ENCODE results near the gene AGPAT2.
A peak's percentile ranks its signal among the peaks of the same experiment; 100 is the strongest.
"Not testable (repeated sequence)": the region's sequence is repeated elsewhere in the genome, so short reads cannot be mapped to it uniquely, and the experiment has no call there.

The AGPAT2 gene

DNA sequence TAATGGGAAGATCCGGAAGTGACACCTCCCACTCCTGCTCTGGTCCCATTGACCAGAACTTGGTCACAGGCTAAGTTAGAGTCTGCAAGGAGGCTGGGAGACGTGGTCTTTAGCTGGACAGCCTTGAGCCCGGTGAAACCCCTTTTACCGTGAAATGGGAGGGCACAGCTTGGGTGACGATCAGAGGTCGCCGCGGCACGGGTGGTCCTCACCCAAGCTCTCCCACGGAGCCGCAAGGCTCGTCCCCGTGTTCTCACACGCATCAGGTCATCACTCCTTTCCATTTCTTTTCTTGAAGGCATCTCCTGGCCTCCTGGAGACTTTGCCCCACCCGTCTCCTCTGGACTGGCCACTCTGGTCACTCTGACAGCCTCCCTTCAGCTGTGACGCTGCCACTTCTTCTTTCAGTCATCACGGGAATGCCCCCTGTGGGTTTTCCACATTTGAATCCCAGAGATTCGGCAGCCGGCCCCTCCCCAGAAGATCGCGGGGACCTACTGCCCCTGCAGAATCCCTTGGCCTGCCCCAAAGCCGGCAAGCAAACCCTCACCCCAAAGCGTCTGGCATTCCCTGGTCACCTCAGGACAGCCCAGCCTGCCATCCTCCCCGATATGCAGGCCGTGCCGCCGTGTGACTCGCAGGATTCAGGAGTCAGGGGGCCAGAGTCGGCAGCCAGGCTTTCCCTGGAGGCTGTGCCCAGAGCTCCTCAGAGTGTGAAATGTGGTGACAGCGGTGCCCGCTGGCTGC, 43.5 kb downstream of the AGPAT2 start:
- DNase-seq, result no peak

DNA sequence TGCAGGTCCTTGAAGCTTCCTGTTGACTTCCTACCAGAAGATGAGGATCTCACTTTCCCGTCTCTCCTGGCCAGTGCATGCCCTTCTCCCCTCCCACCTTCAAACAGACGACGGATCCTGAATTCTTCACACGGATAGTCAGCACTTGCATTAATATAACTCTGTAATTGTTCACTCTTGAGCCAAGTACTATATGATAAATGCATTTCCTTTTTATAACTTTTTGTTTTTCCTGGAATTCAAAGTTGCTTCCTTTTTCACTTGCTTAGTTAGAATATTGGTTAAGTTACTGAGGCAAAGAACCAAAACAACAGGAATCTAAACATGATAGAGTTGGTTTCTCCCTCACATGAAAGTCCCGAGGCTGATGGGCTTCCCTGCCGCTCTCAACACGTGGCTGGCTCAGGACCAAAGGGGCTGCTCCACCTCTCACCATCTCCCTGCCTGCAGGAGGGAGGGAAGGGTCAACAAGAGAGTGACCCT, 44.8 kb downstream of the AGPAT2 start:
- DNase-seq, result no peak

DNA sequence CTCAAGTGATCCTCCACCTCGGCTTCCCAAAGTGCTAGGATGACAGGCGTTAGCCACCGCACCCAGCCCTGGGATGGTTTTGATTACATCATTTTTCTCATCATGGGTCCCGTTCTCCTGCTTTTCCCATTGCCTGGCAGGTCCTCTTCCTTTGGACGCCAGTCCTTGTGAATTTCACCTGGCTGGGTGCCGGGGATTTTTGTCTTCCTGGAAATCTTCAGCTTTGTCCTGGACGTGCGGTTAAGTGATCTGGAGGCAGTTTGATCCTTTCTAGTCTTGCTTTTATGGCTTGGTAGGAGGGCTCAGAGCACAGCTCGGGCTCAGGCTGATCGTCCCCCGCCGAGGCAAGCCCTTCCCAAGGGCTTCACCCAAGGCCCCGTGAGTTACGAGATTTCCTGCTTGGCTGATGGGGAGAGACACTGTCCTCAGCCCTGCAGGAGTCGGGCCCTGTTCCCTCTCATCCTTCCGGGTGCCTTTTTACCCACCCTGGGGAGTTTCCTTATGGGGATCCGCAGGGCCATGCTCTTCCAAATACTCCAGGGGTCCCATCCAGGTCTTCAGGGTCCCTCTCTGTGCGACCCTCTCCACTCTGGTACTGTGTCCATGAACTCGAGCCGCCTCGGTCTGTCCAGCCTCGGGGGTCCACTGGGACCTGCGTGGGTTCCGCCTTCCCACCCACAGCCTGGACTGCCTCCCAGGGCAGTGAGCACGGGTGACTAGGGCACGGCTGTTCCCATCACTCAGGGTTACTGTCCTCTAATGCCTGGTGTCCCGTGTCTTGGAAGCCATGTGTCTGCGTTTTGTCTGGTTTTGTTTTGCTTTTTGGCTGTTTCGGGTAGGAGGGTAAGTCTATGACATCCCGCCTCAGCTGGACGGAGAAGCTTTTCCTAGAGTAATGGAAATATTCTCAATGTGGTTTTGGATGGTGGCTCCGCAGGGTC, 46.8 kb downstream of the AGPAT2 start:
- DNase-seq, result no peak

DNA sequence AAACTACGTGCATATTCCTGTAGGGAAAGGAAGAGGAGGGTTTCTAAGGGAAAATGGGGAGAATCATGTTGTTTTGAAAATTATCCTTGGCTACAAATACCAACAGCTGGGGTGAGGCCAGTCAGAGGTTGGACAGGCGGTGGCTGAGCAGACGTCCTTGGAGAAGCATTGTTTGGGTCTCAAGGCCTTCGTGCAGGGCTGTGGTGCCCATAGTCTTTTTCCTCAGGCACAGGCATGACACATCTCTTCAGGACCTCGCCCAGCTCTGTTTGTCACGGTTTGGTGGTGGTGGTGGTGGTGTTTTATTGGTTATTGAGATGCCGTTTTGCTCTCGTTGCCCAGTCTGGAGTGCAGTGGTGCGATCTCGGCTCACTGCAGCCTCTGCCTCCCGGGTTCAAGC, 52.4 kb downstream of the AGPAT2 start:
- no peak for DNase-seq

DNA sequence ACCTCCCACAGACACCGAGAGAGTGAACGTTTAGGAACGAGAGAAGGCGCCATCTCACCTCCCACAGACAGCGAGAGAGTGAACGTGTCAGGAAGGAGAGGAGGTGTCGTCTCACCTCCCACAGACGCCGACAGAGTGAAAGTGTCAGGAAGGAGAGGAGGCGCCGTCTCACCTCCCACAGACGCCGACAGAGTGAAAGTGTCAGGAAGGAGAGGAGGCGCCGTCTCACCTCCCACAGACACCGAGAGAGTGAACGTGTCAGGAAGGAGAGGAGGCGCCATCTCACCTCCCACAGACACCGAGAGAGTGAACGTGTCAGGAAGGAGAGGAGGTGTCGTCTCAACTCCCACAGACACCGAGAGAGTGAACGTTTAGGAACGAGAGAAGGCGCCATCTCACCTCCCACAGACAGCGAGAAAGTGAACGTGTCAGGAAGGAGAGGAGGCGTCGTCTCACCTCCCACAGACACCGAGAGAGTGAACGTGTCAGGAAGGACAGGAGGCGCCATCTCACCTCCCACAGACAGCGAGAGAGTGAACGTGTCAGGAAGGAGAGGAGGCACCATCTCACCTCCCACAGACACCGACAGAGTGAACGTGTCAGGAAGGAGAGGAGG, 54.7 kb downstream of the AGPAT2 start:
- not testable (repeated sequence) for DNase-seq

DNA sequence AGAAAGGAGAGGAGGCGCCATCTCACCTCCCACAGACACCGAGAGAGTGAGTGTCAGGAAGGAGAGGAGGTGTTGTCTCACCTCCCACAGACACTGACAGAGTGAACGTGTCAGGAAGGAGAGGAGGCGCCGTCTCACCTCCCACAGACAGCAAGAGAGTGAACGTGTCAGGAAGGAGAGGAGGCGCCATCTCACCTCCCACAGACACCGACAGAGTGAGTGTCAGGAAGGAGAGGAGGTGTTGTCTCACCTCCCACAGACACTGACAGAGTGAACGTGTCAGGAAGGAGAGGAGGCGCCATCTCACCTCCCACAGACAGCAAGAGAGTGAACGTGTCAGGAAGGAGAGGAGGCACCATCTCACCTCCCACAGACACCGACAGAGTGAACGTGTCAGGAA, 55.2 kb downstream of the AGPAT2 start:
- not testable (repeated sequence) for DNase-seq

DNA sequence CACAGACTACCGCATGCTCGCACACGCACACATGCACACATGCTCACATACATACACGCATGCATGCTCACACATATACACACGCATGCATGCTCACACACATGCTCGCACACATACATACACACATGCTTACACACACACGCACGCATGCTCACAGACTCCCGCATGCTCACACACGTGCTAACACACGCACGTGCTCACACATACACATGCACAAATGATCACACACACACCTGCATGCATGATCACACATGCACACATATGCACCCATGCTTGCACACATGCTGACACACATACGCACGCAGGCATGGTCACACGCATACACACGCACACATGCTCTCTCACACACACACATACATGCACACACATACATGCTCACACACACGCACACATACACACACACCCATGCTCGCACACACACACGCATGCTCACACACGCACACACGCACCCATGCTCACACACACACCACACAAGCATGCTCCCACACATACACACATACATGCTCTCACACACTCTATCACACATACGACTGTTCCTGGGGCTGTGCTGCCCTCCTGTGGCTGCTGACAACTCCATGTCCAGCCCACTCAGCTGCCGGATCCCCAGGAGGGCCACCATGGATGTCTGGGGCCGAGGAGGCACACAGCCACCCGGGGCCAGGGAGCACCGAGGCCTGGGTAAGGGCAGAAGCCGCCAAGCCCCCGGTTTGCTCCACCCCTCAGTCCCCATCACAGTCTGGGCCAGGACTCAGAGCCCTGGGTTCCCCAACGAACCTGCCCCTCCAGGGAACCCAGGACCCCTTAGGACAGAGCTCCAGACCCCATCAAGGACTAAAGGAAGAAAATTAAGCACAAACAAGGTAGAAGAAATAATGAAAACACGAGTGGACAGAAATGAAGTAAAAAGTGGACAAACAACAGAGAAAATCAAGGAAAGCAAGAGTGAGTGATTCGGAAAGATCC, 55.9 kb downstream of the AGPAT2 start:
- DNase-seq, result peak; percentile 65

DNA sequence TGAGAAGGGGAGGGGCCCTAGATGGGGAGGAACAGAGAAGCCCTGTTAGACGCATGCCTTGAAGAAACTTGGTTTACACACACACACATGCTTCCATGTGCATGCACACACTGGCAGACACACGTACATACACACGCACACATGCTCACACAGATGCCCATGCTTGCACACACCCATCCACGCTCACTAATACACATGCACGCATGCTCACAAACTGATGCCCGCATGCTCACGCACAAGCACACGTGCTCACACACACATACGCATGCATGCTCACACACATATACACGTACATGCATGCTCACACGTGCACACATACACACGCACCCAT, 56.6 kb downstream of the AGPAT2 start:
- DNase-seq, result no peak

DNA sequence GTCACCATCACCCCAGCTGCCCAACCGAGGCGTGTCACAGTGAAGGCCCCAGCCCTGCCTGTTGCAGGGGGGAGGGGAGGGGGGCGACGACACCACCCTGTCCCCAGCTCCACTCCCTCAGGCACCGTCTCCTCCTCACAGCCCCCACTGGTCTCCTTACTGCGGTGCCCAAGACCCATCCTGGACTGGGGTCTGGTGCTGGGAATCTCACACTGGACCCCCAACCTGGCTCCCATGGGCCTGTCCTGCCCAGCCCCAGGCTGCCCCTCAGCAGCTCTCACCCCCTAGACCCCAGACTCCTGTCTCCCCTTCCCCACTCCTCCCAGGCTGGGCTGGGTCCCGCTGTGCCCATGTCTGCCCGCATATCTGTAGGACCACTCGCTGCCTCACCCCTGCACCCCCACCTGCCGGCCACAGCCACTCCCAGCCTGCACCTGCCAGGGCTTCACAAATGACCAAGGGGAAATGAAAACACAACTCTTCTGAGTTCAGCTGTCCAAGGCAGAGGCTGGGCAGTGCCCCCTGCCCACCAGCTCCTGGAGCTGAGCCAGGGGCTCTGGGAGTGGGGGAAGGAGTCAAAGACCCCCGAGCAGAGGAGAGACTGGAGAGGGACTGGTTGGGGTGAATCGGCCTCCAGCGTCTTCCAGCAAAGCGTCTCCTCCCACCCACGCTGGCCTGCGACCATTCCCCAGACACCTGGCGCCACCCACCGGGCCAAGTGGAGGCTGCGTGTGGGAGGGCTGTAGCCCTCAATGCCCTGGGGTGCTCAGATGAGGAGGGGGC, 57.2 kb downstream of the AGPAT2 start:
- DNase-seq, result no peak

DNA sequence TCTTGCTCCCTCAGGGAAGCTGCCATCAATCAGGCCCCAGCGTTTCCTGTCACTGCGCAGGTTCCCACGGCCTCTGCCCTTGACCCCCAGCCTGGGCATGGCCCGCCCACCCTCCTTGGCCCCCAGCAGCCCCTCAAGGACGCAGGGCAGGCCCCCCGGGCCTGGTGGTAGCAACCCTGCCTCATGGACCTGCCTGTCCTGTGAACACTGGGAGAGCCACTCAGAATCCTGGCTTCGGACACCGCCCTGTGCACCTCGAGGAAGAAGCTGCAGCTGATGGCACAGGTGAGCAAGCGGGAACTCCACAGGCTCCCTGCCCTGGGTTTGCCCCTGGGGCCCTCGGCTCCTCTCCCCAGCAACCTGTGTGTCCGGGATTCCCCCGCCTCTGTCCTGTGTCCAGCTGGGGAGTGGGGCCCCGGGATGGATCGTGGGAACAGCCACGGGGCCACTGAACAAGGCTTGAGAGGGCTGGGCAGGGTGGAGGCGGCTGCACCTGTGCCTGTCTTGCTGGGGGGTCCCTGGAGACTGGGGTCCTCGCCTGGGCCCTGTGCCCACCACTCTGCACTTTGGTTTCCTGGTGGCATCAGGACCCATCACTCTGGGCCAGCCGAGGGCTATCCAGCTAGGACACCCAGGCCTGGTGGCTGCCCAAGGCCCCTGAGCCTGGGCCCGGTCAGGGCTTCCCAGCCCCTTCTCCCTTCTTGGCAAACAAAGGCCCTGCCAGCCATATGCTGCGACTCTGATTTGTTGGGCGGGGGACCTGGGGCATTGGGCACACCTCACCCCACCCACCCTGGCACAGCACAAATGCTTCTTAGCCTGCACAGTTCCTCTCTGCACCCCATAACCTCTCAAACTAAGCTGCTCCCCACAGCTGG, 58.0 kb downstream of the AGPAT2 start:
- DNase-seq, result no peak

DNA sequence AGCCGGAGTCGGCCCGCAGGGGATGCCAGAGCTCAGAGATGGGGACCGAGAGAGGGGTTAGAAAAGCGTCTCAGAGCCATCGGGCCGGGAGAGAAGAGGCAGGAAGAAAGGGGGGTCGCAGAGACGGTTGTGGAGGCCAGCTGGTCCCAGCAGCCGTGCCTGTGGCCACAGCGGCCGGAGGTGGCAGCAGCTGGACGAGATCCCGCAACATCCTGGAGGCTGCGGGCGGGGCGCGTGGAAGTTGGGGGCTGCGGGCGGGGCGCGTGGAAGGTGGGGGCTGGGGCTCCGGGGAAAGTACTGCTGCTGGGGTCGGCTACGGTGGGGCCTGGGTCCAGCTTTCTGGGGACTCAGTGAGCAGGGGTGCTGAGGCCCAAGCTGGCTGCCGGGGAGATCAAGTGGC, 59.0 kb downstream of the AGPAT2 start:
- no peak for DNase-seq

DNA sequence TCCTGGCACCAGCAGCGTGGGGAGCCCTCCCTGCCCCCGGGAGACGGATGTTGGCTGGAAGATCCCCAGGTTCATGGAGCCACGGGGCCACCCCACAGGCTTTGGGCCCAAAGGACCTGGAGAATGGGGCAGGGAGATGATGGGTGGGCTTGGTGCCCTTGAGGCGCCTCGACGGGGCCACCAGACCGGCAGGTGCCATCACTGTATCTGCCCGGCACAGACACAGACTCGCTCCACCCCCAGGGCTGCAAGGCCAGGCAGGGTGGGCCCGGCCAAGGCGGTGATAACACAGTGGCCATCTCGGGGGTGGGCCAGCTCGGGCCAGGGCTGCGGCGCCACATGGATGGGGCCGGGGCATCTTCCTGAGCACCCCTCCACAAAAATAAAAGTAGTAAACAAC, 59.6 kb downstream of the AGPAT2 start:
- DNase-seq, result no peak

DNA sequence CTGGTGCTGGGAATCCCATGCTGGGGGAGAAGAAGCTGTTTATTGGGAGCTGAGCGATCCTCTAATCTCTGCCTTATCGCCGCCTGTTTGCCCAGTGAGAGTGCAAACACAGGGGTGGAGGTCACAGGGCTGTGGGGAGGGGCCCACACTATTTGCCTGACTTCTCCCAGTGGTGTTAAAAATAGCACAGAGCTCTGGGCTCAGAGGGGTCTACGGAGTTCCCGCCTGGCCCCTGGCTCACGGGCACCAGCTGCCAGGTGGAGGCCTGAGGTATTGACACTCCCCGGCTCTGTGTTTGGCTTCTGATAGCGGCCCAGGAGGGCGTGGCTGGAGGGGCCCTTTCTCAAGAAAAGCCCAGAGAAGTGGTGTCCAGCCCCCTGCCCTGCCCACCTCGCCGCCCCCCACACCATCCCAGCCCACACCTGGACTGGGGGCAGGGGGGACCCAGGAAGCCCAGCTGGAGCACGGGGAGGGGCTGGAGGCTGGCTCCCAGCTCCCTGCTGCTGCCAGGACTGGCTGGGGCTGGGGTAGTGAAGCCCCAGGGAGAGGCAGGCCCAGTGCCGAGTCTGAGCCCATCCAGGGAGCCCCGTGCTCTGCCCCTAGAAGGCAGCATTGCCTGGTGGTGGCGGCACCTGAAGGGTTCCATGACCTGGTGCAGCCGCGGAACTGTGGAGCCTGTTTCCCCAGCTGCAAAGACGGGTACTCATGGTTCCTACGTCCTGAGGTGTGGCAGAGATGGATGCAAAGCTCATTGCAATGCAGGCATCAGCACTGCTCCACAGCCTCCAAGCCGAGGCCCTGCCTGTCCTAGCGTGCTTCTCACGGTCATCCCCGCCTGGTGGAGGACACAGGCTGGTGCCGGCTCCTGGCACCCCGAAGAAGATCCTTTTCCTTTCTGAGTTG, 60.3 kb downstream of the AGPAT2 start:
- no peak for DNase-seq

DNA sequence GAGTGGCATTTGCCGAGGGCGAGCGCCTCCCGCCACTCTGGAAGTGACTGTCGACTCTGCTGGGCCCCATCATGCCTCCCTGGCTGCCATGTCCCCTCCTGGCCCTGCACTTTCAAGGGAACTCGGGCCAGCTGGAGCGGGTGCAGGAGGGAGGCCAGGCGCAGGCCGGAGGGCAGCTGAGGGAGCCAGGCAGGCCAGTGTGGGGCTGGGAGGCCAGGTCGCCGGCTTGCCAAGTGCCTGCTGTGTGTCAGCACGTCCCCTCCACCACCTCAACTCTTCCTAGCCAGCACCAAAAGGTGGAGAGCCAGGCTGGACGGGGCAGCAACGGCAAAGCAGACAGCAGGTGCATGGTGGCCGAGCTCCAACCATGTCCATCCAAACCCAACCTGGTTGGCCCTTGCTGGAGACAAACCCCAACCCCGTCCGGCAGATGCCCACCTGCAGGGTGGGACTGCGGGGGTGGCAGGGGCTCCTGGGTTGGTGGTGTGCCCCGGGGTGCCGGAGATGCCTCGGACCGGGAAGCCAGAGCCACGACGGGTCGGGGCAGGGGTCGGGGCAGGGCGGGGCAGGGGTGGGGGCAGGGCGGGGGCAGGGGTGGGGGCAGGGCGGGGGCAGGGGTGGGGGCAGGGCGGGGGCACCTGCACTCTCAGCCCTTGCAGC, 61.1 kb downstream of the AGPAT2 start:
- no peak for DNase-seq

DNA sequence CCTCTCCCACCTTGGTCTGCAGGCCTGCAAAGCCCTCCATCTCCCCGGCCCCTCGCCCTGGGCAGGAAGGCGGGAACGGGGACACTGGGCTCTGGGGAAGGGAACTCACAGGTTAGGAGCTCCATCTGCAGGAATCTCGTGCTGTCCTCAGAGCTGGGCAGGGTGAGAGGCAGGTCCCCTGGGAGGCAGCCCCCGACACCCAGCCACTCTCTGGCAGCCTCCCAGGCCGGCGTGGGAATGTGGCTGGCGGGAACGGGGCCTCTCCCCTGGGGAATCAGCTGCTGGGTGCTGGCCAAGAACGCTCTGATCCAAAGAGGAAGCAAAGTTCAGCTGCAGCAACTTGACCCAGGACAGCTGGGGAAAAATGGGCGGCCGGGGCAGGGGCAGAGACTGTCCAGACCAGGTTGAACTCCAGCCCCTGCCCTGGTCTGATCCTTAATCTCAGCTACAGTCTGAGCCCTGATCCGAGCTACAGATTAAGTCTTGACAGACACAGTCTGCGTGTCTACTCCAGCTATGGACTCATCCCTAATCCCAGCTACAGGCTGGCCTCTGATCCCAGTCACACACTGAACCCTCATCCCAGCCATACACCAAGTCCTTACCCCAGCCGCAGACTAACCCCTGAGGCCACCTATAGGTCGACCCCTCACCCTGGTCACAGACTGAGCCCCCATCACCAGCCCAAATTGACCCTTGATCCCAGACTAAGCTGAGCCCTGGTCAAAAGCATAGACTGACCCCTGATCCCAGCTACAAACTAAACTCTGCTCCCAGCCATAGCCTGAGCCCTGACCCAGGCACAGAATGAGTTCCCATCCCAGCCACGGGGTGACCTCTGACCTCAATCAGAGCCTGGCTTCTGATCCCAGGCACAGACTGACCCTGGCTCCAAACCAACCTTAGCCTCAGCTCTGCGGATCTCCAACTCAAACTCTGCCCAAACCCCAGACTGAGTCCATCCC, 61.9 kb downstream of the AGPAT2 start:
- no peak for DNase-seq

DNA sequence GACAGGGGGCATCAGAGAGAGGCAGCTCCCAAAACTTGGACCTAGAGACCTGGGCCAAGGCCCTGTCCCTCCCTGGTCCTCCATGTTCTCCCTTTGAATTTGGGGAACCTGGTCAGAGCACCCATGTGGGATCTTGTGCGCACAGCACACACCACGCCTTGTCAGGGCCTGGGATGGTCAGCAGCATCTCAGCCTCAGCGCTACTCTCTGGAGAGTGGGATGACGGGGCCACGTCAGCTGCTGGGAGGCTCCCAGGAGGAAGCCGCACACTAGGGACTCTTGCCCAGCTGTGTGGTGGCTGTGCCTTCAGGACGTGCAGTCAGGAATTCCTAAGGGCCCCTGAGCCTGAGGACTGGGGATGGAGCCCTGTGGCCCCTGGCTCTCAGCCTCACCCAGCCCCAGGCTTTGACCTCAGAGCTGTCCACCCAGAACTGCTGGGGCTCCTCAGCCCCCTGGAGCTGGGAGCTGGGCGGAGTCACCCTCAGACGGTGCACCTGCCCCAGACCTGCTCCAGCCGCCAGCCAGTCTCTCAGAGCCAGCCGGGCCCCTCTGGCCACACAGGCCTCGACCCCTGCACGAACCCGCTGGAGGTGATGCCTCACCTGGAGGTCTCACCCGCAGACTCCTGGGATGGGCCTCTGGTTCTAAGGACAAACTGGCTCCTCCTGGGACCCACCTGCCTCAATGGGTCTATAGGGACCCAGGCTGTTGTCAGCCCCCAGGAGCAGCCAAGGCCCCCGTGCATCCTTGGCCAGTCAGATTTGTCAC, 62.9 kb downstream of the AGPAT2 start:
- DNase-seq, result no peak

DNA sequence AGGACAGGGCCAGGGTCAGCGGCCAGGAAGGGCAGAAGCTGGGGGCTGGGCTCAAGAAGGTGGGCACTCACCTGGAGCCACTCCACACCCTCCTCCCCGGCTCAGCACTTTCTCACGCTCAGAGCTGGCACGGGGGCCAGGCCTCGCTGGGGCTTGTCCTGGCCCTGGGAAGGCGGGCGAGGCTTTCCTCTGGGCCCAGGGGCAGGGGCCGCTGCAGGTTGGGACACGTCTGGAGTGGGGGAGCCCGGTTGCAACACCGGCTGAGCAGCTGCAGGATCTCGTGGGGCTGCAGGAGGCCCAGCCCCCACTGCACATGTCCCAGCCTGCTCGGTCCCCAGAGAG, 63.4 kb downstream of the AGPAT2 start:
- no peak for DNase-seq

All from NCI-H2029 (cell line).